Measurements from ENCODE around the gene MRC1.

The MRC1 gene

GRCh38 chr10:17782921-17783665 lies 26.1 kb upstream of the MRC1 start:
- FAIRE-seq (no peak), DNase-seq (ENCODE audit: insufficient read length, low spot score) (no peak)
- TF ChIP-seq POLR2A (IDR thresholded peaks at IDR 0.05; ENCODE audit: low read depth, low read length): no peak
- no peak for TF ChIP-seq SPI1 (IDR thresholded peaks at IDR 0.05; ENCODE audit: low read depth, low read length)
- no peak for TF ChIP-seq TAF1 (IDR thresholded peaks at IDR 0.05; ENCODE audit: low read depth, low read length)
- no peak for TF ChIP-seq PAX5 (IDR thresholded peaks at IDR 0.05; ENCODE audit: insufficient read depth, low read length, severe bottlenecking)
- TF ChIP-seq POU2F2 (IDR thresholded peaks at IDR 0.05; ENCODE audit: low read depth, low read length): no peak
- TF ChIP-seq POLR2AphosphoS5 (IDR thresholded peaks at IDR 0.05; ENCODE audit: low read depth, low read length): no peak

- no peak for TF ChIP-seq POU2F2 (IDR thresholded peaks at IDR 0.05; ENCODE audit: low read depth, low read length)
- TF ChIP-seq TAF1 (IDR thresholded peaks at IDR 0.05; ENCODE audit: low read depth, low read length): no peak
- no peak for TF ChIP-seq POLR2A (IDR thresholded peaks at IDR 0.05; ENCODE audit: low read depth, low read length)
- TF ChIP-seq PAX5 (IDR thresholded peaks at IDR 0.05; ENCODE audit: insufficient read depth, low read length, severe bottlenecking): no peak
- TF ChIP-seq POLR2AphosphoS5 (IDR thresholded peaks at IDR 0.05; ENCODE audit: low read depth, low read length): no peak
- TF ChIP-seq SPI1 (IDR thresholded peaks at IDR 0.05; ENCODE audit: low read depth, low read length): no peak
- no peak for FAIRE-seq
- no peak for DNase-seq (ENCODE audit: insufficient read length, low spot score)
These were observed 25.4 kb upstream of the MRC1 start for GRCh38 chr10:17783751-17784150.

- TF ChIP-seq TAF1 (IDR thresholded peaks at IDR 0.05; ENCODE audit: low read depth, low read length) (no peak), PAX5 (IDR thresholded peaks at IDR 0.05; ENCODE audit: insufficient read depth, low read length, severe bottlenecking) (no peak), POLR2AphosphoS5 (IDR thresholded peaks at IDR 0.05; ENCODE audit: low read depth, low read length) (no peak)
- FAIRE-seq (no peak), DNase-seq (ENCODE audit: insufficient read length, low spot score) (no peak)
These were observed 24.5 kb upstream of the MRC1 start for GRCh38 chr10:17784688-17785087.

DNA sequence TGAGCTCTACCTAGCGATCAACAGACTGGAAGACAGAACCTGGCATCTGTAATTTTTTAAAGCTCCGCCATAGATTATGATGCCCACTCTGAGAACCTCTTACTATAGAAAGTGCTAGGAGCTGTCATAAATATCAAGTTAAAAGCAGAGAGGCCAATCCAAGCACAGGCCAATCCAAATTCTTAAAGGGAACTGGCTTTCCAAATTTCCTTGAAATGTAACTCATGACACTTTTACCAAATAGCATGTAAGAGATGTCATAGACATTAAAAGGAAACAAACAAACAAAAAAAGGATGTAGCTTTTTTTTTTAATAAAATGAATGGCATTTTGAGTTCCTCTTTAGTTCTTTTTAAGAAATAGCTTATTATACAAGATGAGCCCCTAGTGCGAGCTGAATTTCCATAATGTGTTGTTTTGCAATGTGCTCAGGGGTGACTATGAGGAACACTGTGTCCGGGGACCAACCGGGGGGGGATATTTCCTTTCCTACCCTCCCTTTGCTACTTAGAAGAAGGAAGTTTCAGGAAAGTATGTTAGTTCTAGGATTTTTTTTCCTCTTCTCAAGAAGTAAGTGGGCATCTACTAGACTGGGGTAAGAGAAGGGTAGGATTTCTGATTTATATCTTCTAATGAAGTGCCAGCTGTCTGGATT lies 23.7 kb upstream of the MRC1 start:
- TF ChIP-seq TAF1 (IDR thresholded peaks at IDR 0.05; ENCODE audit: low read depth, low read length) (no peak), SPI1 (IDR thresholded peaks at IDR 0.05; ENCODE audit: low read depth, low read length) (no peak), PAX5 (IDR thresholded peaks at IDR 0.05; ENCODE audit: insufficient read depth, low read length, severe bottlenecking) (no peak), POLR2A (IDR thresholded peaks at IDR 0.05; ENCODE audit: low read depth, low read length) (no peak), POU2F2 (IDR thresholded peaks at IDR 0.05; ENCODE audit: low read depth, low read length) (no peak), POLR2AphosphoS5 (IDR thresholded peaks at IDR 0.05; ENCODE audit: low read depth, low read length) (no peak)
- FAIRE-seq: no peak

DNA sequence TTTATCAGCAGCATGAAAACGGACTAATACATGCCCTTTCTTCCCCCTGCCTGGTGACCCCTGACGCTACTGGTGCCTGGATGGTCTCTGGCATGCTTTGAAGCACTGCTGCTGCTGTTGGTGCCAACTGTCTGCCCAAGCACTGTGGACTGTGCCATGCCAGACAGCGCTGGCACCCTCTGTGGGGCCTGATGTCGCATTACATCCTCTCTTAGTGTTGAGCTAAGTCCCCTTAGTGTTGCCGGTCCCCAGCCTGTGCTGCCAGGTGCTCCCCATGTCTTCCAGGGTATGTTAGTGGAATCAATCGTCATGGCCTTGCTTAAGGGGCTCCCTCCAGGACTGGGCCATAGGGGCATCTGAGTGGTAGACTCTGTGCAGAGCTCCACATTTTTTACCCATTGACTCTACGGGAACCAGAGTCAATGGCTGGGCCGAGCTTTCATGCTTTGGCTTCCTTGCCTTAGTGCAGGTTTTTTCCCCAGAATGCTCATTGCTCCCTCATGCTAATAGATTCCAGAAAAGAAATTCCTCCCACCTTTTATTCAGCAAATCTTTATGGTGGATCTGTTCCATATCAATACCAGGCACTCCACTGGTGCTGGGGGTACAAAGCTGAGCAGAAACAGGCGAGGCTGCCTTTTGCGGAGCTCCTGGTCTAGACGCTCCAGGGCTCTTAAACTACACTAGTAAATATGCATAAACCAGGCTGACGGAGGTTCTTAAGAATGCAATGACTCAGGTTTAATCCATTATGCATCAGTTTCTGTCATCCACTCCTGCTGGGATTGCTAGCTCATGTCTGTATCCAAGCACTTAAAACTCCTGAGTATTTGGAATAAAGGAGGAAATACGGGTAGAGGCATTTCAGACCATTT lies 21.8 kb upstream of the MRC1 start:
- DNase-seq (ENCODE audit: insufficient read length, low spot score) (no peak), FAIRE-seq (no peak)
- TF ChIP-seq POLR2A (IDR thresholded peaks at IDR 0.05; ENCODE audit: low read depth, low read length) (no peak), POU2F2 (IDR thresholded peaks at IDR 0.05; ENCODE audit: low read depth, low read length) (no peak), SPI1 (IDR thresholded peaks at IDR 0.05; ENCODE audit: low read depth, low read length) (no peak), PAX5 (IDR thresholded peaks at IDR 0.05; ENCODE audit: insufficient read depth, low read length, severe bottlenecking) (no peak), TAF1 (IDR thresholded peaks at IDR 0.05; ENCODE audit: low read depth, low read length) (no peak), POLR2AphosphoS5 (IDR thresholded peaks at IDR 0.05; ENCODE audit: low read depth, low read length) (no peak)

More for the DNA sequence above, 23.7 kb upstream of the MRC1 start:
- DNase-seq (ENCODE audit: insufficient read length, low spot score): no peak

DNA sequence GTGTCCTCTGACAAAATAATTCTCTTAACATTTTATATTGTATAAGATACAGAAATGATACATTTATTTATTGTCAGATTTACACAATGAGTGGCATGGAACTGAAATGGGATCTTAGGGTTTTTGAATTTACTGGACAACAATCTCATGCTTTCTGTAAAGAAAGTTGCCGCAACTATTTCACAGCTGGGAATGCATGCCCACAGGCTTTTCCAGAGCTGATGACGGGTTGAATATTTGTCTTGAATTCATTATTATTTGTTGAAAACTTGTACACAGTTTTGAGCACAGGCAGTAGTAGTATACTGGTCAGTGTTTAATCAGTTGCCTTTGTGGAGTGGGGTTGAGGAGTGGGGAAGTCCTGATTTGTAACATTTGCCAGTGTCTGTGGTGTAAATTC lies 20.5 kb upstream of the MRC1 start:
- no peak for TF ChIP-seq POLR2AphosphoS5 (IDR thresholded peaks at IDR 0.05; ENCODE audit: low read depth, low read length)
- FAIRE-seq: no peak
- no peak for DNase-seq (ENCODE audit: insufficient read length, low spot score)

- no peak for DNase-seq (ENCODE audit: insufficient read length, low spot score)
- FAIRE-seq: no peak
- TF ChIP-seq POLR2A (IDR thresholded peaks at IDR 0.05; ENCODE audit: low read depth, low read length): no peak
These were observed 19.8 kb upstream of the MRC1 start for GRCh38 chr10:17789396-17789795.

- no peak for FAIRE-seq
- no peak for TF ChIP-seq SPI1 (IDR thresholded peaks at IDR 0.05; ENCODE audit: low read depth, low read length)
- TF ChIP-seq POLR2AphosphoS5 (IDR thresholded peaks at IDR 0.05; ENCODE audit: low read depth, low read length): no peak
- TF ChIP-seq POLR2A (IDR thresholded peaks at IDR 0.05; ENCODE audit: low read depth, low read length): no peak
- TF ChIP-seq POU2F2 (IDR thresholded peaks at IDR 0.05; ENCODE audit: low read depth, low read length): no peak
- no peak for TF ChIP-seq PAX5 (IDR thresholded peaks at IDR 0.05; ENCODE audit: insufficient read depth, low read length, severe bottlenecking)
- no peak for TF ChIP-seq TAF1 (IDR thresholded peaks at IDR 0.05; ENCODE audit: low read depth, low read length)
- no peak for DNase-seq (ENCODE audit: insufficient read length, low spot score)
These were observed 18.5 kb upstream of the MRC1 start for GRCh38 chr10:17790651-17791050.

DNA sequence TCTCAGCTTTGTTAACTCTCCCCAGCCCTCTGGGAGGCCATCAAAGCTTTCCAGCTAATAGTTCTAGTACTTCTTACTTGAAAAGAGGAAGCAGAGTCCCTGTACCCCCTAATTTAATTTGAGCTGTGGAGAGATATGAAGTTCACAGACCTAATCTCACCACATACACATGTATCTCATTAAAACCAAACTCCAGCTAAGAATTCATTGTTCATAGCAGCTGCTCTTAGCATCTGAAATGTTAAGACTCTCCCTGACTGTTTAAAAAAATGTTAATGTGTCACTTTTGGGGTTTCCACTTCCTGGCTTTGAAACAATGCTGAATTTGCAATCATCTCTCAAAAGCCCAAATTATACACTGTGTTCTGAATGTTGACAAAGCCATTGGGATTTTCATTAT lies 16.2 kb upstream of the MRC1 start:
- DNase-seq (ENCODE audit: insufficient read length, low spot score) (no peak), FAIRE-seq (no peak)
- TF ChIP-seq SPI1 (IDR thresholded peaks at IDR 0.05; ENCODE audit: low read depth, low read length): no peak

All from GM12891 (cell line).